Activated gamma-delta T cell (primary cell): ENCODE data around the gene NDUFS7.

Source experiments
- DNase-seq: peaks from one replicate; lab custom pipeline; 2025; lab: John Stamatoyannopoulos, UW

The NDUFS7 gene

DNA sequence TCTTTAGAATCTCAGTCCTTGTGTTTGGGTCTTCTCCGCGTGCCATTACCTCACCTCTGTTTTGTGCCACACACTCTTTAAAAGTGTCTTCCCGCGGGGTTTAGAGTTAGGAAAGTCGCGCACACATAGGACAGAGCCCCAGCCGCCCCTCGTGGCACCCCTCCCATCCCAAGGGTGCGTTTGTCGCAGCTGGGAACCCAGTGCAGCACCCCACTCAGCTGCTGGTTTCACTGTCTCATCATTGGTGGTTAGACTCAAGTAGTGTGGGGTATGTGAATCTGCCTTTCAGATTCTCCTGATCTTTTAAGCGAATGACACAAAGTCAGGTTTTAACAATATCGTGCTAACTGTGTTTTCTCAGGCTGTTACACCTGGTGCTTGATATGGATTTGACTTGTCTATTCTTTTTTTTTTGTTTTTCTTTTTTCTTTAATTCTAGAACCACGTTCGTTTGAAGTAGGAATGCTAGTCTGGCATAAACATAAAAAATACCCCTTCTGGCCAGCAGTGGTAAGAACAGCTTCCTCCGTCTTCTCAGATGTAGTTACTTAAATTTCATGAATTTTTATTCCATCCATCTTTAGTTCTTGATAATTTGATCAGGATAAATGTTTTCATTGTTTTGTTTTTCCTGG is 19.5 kb upstream of the NDUFS7 start:
- no peak for DNase-seq

DNA sequence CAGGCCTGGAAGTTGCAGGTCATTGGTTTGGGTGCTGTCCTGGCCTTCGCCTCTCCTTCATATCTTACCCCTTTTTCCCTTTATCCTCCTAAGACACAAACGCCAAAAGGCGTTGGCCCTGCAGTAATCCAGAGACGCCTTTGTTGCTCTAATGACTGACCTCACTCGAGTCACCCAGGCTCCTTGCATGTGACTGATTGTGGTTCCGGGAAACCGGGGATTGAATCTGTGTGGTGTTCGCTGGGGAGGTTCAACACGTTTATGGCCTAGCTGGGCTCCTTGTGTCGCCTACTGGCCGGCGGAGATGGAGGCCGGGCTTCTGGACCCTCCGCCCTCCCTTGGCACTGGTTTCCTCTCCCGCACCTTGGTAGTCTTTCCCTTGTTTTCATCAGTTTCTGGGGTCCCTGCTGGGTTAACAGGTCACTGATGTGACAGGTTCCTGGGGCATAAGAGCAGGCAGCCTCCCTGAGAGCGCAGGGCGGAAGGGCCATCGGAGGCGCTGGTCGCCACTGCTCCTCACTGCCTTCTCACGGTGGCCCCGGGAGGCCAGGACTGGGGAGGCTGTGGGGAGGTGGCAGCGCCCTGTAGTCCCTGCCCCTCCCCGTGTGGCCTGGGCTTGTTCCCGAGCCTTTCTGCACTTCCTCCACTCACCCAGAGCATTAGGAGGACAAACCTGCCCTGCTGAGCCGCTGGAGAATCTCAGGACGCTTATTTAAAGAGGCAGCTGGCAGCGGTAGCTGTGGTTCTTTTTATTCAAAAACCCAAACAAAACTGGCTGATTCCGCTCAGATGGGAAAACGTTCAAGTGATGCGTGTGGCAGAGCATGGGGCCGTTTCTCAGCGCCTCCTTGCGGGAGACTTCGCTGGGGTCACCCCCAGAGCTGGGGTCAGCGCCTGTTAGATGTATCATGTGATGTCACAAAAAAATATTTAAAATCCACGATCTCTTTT is 18.1 kb upstream of the NDUFS7 start:
- no peak for DNase-seq

DNA sequence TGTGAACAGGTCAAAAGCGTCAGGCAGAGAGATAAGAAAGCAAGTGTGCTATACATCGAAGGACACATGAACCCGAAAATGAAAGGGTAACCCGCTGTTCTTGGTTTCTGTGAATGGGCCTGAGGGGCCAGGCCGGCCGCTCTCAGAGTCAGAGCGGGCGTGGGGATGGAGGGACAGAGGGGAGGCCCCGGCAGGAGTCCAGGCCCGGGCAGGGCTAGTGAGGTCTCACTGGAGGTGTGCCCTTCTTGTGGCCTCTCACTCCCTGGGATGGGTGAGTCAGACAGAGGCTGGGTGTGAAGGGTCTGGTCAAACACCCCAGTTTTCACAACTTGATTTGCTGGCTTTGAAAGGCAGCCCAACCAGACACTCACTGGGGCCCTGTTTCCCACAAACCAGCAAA is 17.4 kb upstream of the NDUFS7 start:
- no peak for DNase-seq

DNA sequence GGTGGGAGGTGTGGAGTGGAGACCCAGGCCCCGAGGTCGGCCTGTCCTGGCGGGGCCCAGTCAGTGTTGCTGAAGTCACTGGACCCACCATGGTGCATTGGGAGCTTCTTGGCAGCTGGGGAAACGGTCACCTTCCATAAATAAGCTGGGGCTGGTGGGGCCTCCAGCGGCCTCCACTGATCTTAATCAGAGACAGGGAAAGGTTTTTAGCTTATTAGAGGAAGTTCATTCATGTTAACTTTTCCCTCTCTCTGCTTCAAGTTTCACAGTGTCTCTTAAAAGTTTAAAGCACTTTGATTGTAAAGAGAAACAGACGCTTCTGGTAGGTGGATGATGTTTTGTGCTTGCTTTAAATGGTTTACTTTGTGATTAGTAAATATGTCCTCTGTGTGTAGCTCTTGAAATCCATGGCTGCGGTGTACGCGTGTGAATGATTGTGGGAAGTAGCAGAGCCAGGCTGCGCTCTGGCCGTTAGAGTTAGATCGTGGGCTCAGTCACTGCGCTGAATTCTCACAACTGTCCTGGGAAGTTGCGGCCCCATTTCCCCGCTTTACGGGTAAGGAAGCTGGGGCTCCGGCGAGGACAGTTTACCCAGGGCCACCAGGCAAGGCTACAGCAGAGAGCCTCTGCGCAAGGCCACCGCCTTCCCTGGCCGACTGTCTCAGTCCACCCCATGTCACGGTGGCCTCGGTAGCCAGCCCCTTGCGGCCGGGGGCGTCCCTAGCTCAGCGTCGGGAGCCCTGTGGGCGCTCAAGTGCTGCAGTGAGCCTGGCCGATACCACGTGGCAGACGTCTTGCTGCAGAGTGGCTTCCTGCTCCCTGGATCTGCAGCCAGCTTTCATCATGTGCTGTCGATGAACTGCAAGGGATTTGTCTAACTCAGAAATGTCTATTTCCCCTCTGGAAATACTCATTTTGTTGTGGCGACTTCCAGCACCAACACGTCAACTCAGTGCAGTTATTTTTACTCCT is 16.5 kb upstream of the NDUFS7 start:
- DNase-seq, result no peak

DNA sequence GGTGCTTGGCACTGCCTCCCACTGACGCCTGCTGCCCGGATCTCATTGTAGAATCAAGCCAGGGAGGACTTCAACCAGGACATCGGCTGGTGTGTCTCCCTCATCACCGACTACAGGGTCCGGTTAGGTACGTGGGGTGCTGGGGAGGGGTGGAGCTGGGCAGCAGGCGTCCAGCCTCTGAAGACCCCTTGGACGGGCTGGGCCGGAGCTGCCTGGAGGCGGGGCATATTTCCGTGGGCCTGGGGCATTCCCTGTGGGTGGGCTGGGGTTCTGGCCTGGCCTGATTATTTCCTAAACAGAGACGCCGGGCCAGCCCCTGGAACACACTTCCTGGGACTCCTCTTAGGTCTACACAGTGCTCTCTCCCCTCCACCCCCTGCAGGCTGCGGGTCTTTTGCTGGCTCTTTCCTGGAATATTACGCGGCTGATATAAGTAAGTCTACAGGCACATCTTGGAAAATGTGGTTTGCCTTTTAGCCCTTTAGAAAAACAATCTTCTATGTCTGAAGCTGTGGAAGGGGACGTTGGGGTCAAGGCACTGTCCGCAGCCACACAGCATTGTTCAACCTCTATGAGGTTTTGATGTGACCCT is 14.4 kb upstream of the NDUFS7 start:
- DNase-seq, result no peak

DNA sequence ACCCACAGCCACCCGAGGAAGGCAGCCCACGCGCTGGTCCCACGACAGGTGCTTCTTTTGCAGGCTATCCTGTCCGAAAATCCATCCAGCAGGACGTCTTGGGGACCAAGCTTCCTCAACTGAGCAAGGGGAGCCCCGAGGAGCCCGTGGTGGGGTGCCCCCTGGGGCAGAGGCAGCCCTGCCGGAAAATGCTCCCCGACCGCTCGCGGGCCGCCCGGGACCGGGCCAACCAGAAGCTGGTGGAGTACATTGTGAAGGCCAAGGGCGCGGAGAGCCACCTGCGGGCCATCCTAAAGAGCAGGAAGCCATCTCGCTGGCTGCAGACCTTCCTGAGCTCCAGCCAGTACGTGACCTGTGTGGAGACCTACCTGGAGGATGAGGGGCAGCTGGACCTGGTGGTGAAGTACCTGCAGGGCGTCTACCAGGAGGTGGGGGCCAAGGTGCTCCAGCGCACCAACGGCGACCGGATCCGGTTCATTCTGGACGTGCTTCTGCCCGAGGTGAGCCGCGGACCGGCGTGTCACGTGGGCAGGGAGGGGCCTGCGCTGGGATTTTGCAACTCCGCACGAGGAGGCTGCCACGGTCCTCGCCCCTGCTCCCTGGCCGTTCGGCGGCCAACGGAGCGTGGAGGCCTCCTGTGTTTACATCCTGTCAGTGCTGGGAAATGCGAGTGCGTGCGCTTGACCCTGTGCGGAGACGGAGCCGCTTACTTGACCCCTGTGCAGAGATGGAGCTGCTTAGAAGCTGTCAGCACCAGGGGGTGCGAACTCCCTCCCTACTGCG is 12.9 kb upstream of the NDUFS7 start:
- no peak for DNase-seq

DNA sequence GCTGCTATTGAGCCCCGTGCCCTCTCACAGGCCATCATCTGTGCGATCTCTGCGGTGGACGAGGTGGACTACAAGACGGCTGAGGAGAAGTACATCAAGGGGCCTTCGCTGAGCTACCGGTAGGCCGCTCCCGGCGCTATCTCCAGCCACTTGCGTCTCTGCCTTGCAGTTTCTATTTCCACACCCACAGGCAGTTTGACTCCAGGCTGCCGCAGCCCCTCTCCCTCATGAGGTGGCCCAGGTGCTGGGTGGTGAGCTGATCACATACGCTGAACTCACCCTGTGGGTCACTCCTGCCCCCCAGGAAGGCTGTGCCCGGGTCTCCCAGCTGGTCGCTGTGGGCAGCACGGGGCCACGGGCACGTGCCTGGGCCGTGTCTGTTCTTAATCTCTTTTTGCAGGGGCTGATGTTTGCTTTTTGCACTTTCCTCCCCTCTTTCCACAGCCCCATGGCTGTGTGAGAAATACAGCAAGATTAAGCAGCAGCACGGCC is 10.6 kb upstream of the NDUFS7 start:
- DNase-seq, result no peak

DNA sequence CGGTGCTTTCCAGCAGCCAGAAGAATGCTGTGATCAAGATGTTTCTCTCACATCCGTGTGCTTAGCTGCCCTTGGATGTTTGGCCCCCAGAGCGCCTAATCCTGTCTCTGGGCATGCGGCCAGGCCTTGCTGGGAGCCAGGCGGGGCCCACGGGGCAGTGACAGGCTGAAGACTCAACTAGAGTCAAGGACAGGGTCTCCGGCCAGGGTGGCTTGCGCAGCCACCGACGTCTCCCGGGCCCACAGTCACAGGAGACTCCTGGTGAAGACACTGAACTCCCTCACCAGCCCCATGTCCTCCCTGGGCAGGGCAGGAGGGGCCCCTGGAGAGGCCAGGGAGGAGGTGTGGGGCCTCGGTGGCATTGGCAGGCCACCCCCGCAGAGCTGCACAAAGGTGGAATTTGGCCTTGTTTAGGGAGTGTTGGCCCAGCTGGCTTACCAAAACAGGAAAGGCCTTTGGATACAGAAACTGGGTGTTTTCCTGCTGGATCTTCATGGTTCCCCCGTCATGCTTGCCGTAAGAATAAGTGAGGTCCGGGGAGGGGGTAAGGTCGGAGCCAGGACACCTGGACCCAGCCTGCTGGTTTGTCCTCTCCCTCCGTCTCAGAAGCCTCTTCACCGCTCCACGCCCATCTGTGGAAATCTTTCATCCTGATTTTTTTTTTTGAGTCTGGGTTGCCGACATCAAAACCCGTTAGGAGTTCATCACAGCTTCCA is 10.0 kb upstream of the NDUFS7 start:
- no peak for DNase-seq

DNA sequence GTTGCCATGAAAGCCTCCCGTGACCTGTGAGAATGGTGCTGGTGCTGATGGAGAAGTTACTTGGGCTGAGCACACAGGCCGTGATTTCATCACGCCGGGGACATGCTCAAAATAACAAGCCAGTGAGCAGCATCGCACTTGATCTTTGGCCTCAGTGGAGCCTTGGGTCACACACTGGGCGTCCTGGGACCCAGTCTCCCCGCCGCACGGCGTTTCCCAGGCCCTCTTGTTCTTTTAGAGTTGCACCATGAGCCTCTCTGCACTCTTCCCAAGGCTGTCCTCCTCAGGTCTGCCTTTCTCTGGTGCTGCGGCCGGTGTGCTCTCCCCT is 9.5 kb upstream of the NDUFS7 start:
- no peak for DNase-seq

DNA sequence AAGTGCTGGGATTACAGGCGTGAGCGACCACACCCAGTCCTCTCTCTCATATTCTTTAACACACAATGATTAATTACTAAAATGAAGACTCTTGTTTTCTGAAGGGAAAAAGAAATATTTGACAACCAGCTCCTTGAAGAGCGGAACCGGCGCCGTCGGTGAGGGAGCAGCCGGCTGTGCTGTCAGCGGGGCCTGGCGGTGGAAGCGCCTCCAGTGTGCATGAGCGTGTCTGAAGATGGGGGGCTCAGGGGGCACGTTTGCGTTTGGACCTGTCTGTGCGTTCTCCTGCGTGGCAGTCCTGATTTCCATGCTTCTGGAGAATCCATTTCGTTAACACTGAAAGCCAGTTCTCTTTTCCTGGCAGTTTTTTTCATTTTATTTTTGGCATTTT is 7.3 kb upstream of the NDUFS7 start:
- DNase-seq, result no peak

DNA sequence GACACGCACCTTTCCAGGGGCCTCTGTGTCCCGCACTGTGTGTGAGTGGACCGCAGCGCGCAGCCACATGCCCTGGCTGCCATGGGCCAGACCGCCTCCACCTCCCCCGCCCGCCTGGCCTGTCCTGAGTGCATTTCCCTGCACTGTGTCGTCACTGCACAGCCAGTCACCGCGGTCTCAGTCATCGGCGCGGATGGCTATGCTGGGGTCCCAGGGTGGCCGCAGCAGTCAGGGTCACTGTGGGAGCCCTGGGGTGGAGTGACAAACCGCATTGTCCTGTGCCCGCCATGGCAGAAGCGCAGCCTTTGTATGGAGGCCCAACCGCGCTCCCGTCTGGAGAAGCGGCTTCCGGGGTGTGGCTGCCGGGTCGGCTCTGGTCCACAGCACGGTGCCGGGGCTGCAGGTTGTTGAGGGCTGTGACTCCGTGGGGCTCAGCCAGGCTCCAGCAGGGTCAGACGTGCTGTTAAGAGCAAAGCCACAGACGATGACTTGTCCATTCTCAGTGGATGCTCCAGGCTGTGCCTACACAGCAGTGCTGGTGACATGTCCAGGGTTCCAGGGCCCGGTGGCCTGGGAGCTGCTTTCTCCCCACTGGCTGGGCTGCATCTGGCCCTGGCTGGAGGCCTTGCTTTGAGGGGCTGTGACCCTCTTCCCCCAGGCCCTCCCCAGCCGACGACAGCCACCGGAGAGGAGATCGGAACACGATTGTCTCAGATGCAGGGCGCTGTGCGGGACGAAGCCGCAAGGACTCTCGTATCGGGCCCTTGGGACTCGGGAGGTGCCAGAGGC is 6.3 kb upstream of the NDUFS7 start:
- no peak for DNase-seq

DNA sequence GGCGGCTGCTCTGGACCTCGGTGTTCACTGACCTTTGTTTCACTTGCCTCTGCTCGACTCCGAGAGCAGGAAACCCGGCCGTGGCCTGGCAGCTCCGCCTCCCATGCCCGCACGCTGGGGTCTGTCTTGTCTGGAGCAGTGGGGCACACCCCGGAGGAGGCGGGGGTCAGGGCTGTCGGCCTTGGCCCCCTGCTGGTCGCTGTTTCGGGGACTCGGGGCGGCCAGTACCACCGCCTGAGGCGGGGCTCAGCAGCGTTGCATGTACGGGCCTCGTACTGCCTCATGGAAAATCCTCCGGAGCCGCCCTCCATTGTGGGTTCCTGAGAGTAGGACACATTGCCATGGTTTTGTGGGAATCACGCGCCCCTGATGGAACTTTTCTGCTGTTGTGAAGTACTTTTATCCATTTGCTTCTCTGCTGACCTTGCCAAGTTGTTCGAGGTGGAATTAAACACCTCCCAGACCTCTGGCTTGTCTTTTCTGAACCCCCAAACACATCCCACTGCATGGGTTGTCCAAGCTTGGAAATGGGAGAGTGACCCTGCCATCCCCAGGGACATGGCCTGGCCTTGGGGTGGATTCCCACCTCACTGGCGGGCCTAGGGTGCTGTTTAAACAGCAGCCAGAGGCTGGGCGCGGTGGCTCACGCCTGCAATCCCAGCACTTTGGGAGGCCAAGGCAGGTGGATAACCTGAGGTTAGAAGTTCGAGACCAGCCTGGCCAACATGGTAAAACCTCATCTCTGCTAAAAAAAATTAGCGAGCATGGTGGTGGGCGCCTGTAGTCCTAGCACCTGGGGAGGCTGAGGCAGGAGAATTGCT is 5.5 kb upstream of the NDUFS7 start:
- DNase-seq, result no peak

DNA sequence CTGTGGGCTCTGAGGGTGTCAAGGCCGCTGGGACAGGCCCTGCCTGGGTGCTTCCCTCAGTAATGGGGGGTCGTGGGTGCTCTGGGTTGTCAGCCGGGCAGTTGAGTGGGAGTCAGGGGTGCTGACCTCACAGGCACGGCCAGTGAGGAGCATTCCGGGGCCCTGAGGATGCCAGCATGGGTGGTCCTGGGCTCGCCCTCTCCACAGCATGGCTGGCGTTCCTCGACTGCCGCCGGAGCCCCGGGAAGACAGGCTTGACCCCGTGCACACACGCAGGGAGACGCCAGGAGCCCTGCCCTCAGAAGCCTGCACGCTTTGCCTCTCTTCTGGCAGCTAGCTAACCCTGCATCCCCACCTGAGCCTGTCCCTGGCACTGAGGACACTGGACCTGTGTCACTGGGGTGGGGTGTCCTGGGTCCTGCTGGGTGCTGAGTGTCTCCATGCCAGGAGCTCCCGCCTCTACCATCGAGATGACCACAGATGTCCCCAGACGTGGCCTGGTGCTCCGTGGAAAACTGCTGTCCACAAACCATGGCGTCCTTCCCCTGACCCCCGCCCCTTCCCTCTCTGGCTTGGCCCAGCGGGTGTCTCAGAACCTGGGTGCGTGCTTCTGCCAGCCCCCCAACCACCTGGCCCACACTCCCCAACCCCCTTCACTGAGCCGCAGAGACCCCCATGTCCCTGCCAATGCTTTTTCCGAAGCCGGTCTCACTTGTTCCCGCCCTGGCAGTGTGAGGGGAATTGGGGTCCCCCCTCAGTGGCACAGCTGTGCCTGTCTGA is 4.4 kb upstream of the NDUFS7 start:
- DNase-seq, result no peak

DNA sequence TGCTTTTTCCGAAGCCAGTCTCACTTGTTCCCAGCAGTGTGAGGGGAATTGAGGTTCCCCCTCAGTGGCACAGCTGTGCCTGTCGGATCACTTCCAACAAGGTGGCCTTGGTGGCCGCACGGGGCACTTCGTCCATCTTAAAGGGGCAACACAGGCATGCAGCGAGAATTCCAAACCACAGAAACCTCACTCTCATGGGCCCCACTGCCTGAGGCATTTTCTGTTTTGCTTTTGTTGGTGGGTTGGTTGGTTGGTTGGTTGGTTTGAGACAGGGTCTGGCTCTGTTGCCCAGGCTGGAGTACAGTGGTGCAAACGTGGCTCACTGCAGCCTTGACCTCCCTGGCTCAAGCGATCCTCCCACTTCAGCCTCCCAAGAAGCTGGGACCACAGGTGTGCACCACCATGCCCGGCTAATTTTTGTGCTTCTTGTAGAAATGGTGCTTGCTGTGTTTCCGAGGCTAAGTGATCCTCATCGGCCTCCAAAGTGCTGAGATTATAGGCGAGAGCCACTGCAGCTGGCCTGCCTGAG is 3.7 kb upstream of the NDUFS7 start:
- DNase-seq, result no peak

DNA sequence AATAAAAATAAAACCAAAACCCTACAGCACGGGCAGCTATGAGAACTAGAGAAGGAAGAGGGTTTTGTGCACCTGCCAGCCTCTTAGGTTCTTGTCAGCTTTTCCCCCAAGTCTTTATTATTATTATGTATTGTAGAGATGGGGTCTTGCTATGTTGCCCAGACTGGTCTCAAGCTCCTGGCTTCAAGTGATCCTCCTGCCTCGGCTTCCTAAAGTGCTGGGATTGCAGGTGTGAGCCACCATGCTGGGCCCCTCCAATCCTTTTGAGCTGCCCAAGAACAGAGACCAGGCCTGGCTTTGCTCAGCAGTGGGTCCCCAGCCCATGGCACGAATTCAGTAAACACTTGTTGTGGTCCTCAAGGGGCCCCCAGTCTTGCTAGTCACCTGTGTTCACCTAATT is 1.5 kb upstream of the NDUFS7 start:
- no peak for DNase-seq

DNA sequence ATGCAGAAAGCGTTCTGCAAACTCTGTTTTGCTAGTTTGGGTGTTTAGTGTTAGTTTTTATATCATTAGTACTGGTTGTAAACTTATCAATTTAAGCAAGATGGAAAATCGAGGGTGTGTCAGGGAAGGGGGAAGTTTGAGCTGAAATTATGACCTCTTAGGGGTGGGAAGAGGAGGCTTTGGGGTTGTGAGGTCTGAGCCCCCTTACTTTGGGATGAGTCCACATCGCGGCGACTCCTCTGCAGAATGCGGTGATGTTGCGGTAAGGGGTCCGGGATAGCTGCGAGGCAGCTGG is 743 bp upstream of the NDUFS7 start:
- DNase-seq, result no peak

DNA sequence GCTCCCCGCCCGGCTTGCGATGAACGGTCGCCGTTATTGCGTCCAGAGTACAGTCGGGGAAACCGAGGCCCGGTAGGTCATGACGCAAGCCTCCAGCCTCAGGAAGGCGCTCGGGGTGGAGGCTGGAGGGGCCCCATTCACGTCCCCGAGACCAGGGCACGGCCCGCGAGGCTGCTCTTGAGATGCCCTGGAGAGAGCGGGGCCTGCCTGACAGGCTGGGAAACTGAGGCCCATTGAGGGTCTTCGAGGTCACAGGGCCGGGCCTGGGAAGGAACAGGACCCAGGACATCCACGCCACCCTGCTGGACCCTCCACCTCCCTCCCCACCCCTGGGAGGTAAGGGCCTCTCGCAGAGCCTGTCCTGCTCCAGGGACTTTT is 367 bp downstream of the NDUFS7 start:
- no peak for DNase-seq
